RPMI8226 (cell line): ENCODE results near the gene MBP.

Experiments
- DNase-seq: peaks from one replicate; pipeline ENCODE4 v3.0.0-alpha.2; 2015

The MBP gene

DNA sequence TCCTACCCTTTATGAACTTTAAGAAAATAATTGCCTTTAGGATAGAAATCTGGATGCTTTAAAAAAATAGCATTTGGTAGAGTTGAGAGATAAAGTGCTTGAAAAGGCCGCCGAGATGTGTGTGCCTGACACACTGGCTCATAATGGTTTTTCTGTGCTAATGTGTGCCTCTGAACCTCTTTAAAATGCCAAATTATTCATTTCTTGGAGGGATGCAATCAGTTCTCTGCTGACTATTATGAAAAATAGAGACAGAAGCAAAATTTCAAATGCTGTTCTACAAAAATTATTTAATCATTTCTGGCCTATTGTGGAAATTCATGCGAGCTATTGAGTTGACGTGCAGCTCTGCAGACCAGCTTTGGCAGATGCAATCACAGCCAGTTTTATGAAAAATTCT lies 18.0 kb upstream of the MBP start:
- no peak for DNase-seq

DNA sequence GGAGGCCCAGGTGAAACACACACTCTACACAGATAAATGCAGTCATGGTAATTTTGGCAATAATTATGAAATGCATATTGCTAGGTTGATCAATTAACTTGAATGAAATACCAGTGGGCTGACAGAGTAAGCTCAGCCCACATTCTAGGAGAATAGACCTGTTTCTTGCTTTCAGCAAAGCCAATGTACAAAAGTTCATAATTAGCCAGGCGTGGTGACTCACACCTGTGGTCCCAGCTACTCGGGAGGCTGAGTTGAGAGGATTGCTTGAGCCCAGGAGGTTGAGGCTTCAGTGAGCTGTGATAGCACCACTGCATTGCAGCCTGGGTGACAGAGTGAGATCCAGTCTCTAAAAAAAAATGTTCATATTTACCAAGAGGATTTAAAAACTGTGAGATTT lies 15.7 kb upstream of the MBP start:
- no peak for DNase-seq

DNA sequence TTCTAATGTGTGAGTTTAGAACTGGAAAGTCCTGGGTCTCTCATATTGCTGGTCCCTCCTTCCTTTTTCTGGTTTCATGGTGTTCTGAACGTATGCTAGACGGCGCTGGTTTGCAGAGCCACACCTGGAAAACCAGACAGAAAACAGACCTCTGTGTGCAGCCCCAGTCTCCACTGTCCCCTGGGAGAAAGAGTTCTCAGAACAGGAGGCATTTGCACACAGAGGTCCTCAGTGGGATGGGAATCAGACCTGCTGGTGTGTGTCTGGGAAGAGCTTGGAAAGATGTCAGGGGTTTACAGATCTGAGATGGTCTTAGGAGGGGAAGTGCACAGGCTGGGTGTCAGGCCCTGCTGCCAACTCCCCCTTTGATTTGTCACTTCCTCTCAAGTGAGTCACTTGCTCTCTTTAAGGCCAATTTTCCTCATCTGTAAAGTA lies 14.9 kb upstream of the MBP start:
- no peak for DNase-seq

DNA sequence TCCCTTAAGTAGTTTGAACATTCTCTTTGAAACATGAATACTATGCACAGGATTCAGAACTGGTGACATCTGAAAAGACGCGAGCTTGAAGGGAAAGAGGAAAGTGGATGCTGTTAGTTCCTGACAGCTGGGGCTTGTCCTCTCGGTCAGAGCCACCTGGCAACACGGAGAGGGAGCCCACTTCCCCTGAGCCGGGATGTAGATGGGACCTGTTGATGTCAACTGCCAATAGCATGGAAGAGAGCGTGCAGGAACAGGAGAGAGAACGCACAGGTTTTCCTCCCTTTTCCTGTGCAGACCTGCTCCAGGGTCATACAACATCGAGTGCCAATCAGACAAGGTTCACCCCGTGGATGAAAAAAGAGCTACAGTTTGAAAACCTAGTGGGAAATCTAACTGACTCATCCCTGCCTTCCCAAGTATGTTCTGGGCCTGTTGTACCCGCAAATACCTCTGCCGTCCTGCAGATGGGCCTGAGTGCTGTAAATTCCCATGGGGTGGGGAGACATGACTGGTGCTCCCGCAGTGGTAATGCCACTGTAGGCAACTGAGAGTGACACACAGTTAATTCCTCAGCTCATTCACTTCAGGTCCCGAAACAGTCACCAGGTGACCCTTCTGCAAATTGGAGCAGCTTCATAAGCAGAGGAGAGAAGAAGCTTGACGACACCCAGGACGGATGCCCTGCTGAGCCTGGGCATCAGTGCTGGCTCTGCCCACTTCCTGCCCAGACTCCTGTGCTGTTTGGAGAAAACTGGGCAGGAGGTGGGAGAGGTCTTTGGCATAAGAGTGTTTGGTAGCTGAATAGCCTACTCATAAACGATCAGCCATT lies 13.9 kb upstream of the MBP start:
- DNase-seq = no peak

DNA sequence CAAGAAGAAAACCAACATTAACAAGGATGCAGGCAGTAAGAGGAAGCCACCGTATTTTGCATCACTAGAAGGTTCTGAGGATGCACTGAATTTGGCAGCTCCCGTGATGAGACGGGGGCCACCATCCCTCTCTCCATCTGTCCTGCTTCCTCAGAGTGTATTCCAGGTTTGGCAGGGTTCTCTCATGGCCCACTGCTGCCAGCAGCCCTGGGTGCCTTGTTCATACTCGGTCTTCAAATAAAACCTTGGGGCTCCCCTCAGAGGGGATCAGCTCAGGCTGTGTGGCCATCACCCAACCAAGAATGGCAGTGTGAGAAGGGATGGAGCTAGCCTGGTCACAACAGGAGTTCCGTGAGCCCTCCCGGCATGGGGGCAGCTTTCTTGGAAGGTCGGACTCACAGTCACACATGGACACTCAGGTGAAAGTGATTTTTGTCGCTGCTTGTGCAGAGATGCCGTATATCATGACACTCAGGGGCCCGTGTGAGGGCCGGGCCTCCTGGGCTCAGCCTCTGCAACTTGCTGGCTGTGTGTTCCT lies 12.8 kb upstream of the MBP start:
- no peak for DNase-seq

DNA sequence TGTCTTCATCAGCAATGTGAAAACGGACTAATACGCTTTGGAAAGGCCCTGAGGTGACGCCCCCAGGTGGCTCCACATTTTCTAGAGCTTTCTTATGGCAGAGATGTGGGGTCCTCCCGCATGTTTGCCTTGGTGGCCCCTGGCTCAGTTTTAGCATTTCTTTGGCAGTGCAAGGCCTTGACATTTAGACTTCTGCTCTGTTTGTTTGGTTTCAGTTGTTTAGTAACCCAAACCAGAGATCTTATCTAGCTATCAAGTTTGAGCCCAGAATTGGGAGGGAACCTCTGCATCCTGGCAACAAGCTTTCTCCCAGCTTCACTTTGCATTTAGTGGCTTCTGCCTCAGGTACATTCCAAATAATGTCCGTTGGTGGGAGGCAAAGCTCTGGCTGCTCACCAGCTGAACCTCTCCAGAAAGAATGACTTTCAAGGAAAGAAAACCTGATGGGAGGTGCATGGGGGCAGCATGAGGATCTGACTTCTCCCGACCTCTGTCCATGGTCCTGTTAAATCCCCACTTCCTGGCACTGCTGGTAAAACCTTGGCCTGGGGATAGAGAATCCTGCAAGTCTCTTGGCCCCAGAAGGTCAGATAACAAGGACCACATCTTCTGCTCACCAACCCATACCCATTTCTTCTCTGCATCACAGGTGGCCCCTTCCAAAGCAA lies 12.0 kb upstream of the MBP start:
- DNase-seq = no peak

DNA sequence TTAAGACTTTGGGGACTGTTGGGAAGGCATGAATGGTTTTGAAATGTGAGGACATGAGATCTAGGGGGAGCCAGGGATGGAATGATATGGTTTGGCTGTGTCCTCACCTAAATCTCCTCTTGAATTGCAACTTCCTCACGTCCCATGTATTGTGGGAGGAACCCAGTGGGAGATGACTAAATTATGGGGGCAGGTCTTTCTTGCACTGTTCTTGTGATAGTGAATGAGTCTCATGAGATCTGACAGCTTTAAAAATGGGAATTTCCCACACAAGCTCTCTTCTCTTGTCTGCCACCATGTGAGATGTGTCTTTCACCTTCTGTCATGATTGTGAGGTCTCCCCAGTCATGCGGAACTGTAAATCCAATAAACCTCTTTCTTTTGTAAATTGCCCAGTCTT lies 11.5 kb upstream of the MBP start:
- no peak for DNase-seq

DNA sequence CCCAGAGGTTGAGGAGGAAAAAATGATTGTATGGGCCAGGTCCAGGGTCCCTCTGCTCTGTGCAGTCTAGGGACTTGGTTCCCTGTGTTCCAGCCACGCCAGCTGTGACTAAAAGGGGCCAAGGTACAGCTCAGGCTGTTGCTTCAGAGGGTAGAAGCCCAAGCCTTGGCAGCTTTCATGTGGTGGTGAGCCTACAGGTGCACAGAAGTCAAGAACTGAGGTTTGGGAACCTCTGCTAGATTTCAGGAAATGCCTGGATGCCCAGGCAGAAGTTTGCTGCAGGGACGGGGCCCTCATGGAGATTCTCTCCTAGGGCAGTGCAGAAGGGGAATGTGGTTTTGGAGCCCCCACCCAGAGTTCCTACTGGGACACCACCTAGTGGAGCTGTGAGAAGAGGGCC lies 10.6 kb upstream of the MBP start:
- no peak for DNase-seq

DNA sequence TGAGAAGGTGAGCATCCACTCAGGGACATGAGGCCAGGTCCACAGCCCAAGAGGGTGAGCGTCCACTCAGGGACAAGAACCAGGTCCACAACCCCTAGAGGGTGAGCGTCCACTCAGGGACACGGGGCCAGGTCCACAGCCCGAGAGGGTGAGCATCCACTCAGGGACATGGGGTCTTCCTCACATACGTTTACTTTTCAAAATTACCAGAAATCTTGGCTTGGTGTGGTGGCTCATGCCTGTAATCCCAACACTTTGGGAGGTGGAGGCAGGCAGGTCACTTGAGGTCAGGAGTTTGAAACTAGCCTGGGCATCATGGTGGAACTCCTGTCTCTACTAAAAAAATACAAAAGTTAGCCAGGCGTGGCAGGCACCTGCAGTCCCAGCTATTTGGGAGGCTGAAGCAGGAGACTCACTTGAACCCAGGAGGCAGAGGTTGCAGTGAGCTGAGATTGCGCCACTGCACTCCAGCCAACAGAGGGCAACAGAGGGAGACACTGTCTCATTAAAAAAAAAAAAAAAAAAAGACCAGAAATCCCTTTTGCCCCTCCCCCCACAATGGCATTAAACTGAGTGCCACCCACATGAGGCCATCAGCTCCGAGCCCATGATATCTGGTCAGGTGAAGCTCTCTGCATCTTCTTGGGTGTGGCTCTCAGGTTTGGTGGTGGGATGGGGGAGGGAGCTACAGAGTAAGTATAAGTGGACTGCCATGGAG lies 9.0 kb upstream of the MBP start:
- no peak for DNase-seq

DNA sequence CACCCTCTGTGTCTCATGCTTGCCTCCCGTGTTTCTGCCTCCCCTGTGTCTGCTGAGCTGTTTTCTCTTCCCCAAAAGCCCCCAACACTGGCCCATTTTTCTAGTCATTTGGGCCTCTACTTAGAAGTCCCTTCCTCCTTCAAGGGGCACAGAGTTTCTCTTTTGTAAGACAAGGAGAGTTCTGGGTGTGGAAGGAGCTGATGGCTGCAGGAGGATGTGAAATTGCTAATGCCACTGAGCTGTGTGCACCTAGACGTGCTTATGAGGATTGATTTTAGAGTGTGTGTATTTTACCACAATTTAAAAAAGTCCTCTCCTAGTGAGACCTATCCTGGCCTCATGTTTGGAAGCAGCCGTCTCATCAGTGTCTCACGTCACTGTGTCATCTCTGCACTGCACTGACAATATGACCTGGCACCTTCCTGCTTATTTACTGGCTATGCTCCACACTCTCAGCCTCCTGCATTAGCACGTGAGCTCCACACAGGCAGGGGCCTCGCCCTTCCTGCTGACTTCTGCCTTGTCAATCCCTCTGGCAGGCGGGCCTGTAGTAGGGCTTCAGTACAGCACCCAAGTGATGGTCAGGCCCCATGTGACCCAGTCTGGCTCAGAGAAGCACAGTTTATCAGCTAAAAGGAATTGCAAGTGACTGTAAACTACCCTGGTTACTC lies 8.0 kb upstream of the MBP start:
- no peak for DNase-seq

DNA sequence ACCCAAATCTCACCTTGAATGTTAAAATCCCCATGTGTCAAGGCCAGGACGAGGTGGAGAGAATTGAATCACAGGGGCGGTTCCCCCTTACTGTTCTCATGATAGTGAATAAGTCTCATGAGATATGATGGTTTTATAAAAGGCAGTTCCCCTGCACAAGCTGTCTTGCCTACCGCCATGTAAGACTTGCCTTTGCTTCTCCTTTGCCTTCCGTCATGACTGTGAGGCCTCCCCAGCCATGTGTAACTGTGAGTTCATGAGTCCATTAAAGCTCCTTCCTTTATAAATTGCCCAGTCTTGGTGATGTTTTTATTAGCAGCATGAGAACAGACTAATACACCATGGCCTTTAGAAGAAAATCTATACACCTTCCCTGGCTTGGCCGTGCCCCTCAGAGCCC lies 7.4 kb upstream of the MBP start:
- DNase-seq = no peak

DNA sequence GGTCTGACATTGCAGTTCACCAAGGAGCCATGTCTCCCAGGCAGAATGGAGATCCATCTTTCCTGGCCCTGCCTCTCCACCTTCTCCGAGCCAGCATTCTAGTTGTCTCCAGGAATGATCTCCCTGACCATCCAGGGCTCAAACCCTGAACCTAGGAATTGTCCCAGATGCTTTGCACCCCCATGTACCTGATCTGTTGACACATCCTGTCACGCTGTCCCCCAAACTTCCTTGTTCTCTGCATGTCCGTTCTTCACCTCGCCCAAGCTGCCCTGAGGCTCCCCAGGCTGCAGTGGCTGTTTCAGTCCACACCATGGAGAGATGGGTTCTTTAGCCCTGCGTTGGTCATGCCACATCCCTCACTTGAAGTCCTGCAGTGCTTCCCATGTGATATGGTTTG lies 7.0 kb upstream of the MBP start:
- DNase-seq = no peak

DNA sequence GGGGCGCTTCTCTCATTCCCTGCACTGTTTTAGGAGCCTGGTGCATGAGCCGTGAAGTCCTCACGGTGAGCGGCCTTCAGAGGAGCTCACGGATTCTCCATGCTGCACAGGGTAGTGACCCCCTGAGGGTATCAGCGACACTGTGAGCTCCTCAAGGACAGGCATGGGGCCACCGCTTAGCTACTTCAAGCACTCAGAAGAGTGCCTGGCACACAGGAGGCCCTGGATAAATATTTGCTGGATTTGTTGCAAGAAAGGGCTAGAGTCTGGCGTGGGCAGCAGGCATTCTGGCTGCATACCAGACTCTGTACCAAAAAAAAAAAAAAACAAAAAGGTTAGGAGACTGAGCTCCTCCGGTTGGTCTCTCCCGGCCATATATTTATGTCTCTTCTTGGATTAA lies 5.7 kb upstream of the MBP start:
- no peak for DNase-seq

DNA sequence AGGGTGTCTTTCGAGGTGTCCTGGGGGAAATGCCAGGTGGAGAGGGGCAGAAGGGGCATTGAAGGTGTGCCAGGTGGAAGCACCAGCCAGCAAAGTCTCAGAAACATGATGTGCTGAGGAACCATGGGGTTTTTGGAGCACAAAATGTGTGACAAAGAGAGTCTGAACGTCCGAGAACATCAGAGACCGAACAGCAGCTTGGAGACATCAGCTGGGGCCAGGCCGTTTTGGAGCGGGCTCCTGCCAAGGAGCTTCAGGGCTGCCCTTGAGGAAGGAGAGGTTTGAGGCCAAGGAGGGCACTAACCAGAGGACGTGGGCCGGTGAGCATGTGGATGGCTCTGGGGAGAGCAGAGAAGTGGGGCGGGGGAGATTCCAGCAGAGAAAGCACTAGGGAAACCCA lies 5.3 kb upstream of the MBP start:
- no peak for DNase-seq

DNA sequence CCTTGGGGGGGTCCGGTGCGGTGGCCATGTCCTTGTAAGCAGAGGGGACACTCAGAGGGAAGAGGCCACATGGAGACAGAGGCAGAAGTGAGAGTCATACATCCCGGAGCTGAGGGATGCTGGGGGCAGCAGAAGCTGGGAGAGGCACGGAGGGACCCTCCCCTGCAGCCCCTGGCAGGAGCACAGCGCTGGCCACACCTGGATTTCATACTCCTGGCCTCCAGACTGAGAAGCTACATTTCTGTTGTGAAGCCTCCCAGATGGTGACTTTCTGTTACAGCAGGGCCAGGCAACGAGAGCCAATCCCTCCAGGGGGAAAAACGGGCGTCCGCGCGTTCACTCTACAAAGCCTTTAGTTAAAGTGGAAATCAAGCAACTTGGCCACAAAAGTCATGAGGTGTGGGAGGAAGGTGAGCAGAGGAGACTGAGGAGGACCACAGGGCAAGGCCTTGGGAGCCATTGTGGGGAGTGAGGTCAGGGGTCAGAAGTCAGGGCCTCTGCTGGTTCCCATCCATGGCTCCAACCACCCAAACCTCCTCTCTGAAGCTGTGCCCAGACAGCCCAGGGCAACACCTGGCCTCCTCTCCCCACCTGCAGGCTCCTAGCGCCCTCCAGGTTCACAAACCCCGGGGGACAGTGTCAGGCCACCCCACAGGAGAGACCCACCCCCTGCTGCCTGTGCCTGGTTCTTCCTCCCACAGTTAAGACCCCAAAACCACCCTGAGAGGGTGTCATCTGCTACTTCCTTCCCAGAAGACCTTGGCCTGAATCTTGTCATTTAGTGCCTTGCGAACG lies 4.5 kb upstream of the MBP start:
- DNase-seq = no peak

DNA sequence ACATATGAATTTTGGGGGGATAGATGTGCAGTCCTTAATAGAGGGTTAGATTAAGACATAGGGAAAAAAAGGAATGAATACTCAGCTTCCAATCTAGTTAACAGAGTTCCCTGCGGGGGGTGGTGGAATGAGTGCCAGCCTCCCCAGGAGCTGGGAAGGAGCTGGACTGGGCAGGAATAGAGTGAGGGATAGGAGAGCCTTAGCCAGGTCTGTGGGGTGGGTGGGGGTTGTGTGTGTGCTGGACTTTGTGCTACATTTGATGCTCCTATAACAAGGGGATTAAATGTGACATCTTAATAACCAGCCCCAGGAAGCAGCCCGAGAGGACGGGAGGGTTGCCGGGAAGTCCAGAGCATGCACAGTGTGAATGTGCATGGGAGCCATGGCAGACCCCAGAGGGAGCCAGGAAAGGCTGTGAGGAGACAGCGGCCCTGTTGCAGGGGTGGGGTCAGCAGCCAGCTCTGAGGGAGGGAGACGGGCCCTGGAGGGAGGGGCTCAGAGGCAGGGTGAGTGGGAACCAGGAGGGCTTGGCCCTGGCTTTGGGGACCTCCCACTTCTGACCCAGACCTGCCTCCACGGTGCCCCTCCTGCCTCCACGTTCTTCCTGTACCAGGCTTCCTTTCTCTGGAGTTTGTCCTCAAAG lies 3.6 kb upstream of the MBP start:
- no peak for DNase-seq

DNA sequence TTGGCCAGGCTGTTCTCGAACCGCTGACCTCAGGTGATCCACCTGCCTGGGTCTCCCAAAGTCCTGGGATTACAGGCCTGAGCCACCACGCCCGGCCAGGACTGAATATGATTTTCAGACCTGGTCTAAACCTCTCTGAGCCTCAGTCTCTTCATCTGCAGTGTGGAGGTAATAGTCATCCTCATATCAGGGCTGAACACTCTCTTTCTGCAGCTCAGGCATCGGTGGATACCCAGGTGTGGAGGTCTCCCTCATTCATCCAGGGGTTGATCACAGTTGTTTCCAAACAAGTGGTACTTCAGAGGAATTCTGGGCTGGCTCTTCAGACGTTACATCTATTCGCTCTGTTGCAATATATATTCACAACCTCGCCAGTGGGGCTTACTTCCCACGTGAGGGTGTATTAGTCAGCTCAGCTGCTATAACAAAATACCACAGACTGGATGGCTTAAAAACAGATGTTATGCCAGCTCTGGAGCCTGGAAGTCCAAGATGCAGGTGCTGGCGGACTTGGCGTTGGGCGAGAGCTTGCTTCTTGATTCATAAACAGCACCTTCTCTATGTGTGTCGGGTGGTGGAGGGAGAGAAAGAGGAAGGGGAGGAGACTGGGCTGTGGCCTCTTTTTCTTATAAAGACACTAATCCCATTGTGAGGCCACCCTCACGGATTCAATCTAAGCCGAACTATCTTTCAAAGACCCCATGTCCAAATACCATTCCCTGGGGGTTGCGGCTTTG lies 2.9 kb upstream of the MBP start:
- no peak for DNase-seq

DNA sequence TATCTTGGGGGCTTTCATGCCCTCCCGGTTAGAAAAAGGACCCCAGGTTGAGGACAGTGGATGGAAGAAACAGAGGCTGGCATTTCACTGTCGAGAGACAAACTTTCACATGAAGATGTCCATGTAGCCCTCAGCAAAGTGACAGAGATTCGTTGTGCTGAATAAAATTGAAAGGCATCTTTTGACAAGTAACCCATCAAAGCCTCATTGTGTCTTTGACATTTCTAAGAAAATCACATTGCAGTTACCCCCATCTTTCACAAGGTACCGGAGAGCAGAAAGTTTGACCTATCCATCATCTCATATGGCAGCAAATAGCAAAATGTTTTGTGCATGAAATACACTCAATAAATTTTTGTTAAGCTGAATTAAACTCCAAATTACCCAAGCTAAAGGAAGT lies 2.0 kb upstream of the MBP start:
- no peak for DNase-seq

DNA sequence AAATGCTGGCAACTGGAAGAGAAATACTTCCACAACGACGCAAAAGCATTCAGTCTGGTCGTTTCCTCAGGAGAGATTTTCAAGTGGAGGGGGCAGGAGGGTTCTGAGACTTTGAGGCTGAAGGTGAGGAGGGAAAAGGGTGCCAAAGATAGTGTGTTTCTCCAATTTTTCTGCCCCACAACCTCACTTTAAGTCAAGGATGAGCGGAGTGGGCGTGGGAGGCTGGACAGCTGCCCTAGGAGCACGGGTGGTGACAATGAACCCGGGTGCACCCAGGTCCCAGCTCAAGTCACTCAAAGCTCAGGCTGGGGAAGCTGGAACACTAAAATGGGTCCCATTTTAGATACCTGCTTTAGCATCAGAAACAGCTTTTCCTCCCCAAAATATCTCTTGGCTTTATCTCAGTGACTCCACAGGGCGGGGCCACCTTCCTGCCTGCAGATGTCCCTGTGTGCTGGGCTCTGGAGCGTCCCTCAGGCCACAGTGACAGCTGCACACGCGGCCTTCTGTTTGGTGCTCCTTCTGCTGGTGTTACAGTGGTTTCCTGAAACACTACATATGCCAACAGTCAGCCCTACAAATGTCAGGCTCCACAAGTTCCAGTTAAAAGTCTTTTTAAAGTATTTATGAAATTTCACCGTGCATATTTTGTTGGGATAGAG lies 1.4 kb upstream of the MBP start:
- peak; percentile 88 for DNase-seq

DNA sequence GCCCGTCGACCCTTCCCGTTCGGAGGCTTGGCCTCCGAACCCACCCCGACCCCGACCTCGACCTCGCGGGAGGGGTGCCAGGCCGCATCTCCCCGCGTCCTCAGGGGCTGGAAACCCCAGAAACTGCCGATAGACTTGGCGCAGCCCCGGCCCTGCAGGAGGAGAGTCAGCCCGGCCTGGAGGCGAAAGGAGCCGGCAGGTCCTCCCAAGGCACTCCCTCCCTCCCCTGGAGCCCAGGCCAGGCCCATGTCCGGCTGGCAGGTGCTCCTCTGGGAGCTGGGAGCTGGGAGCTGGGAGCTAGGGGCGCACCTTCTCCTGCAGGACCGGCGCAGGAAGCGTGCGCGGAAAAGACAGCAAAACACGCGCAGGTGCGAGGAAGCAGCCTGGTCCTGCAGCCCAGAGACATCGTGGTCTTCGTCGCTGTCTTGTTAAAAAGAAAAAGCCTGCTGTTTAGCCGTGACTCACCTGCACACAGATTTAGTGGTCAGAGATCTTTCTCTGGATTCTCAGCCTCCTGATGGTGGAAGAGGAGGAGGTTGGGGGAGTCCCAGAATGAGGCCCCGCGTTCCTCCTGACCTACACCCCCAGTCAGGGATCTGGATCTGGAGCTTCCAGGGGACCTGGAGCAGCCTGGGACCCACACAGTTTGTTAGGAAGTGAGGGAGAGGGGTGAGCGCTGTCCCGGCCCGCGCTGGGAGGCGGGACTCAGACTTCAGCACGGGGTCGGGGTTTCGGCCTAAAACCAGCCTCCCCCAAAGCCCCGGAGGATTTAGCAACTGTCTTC lies 660 bp upstream of the MBP start:
- DNase-seq = peak; percentile 24
